SK-N-SH (cell line): ENCODE results near the gene EVA1B. TPM values are rescaled to one million over a fixed set of nuclear protein-coding genes. Genes with fewer than 3 reads are reported as not detected.

Experiments
- CTCF ChIA-PET: fragments of 300-600, 350-600 bp; formaldehyde crosslinking; extraction: SDS; loops from one replicate; lab custom pipeline; 2021; lab: Yijun Ruan, JAX
- POLR2A ChIA-PET: fragments of 350-600 bp; sonication (Branson Sonifier 250); formaldehyde crosslinking; extraction: SDS; loops from one replicate; lab custom pipeline; 2020; ENCODE audit warnings: antibody characterized with exemption, inconsistent platforms; lab: Yijun Ruan, JAX
- DNase-seq: peaks from one replicate; pipeline ENCODE4 v3.0.0; 2012
- H2AFZ ChIP-seq: fragments of 200-600 bp; sonication (generic); 2 replicates; pipeline ENCODE4 v1.8.1; 2016; ENCODE audit warnings: antibody characterized with exemption, mild to moderate bottlenecking, low read depth
- H3F3A ChIP-seq: fragments of 200-600 bp; sonication (generic); replicated peaks from 2 replicates; pipeline ENCODE3; 2016; ENCODE audit warnings: antibody characterized with exemption, mild to moderate bottlenecking; ENCODE audit not compliant: insufficient read depth
- H3K27ac ChIP-seq, 2 experiments: fragments of 200-500 bp in 1 of 2; fragments of 200-600 bp in 1 of 2; sonication (Bioruptor generic) in 1 of 2; sonication (generic), shearing (Covaris generic) in 1 of 2; 2 replicates each; pipeline versions ENCODE4 v1.5.1 to v1.6.1; 2014 to 2016; ENCODE audit warnings: low read depth in 2 of 2, inconsistent platforms in 1 of 2, low read length in 1 of 2, mild to moderate bottlenecking in 1 of 2, mixed read lengths in 1 of 2
- H3K27me3 ChIP-seq: fragments of 200-600 bp; sonication (generic), shearing (Covaris generic); 2 replicates; pipeline ENCODE4 v1.6.1; 2016; ENCODE audit warnings: mixed run types; ENCODE audit not compliant: insufficient read depth
- H3K36me3 ChIP-seq, 2 experiments: fragments of 200-500 bp in 1 of 2; fragments of 200-600 bp in 1 of 2; sonication (Bioruptor generic) in 1 of 2; sonication (generic) in 1 of 2; replicated peaks in 1 of 2; 2 replicates each; pipeline versions ENCODE3 to v1.5.1; 2014 to 2016; ENCODE audit warnings: low read length in 1 of 2, mild to moderate bottlenecking in 1 of 2; ENCODE audit not compliant: insufficient read depth in 2 of 2, control insufficient read depth in 1 of 2
- H3K4me1 ChIP-seq, 2 experiments: fragments of 200-500 bp in 1 of 2; fragments of 200-600 bp in 1 of 2; sonication (Bioruptor generic) in 1 of 2; sonication (generic), shearing (Covaris generic) in 1 of 2; 2 replicates each; pipeline versions ENCODE4 v1.5.1 to v1.6.1; 2014 to 2016; ENCODE audit warnings: low read depth in 1 of 2, low read length in 1 of 2, mixed run types in 1 of 2; ENCODE audit not compliant: insufficient read depth in 2 of 2, control insufficient read depth in 1 of 2
- H3K4me2 ChIP-seq: fragments of 200-600 bp; sonication (generic), shearing (Covaris generic); 2 replicates; pipeline ENCODE4 v1.6.1; 2017; ENCODE audit warnings: mixed run types
- H3K4me3 ChIP-seq, 2 experiments: fragments of 200-500 bp in 1 of 2; fragments of 200-600 bp in 1 of 2; sonication (Bioruptor generic) in 1 of 2; sonication (generic), shearing (Covaris generic) in 1 of 2; 2 replicates each; pipeline versions ENCODE4 v1.5.1 to v1.8.1; 2014 to 2016; ENCODE audit warnings: low read depth in 2 of 2, inconsistent platforms in 1 of 2, low read length in 1 of 2, mild to moderate bottlenecking in 1 of 2, mixed read lengths in 1 of 2, moderate library complexity in 1 of 2
- H3K79me2 ChIP-seq: fragments of 200-600 bp; sonication (generic); 2 replicates; pipeline ENCODE4 v1.8.1; 2017; ENCODE audit warnings: mild to moderate bottlenecking; ENCODE audit not compliant: insufficient read depth
- H3K9ac ChIP-seq: fragments of 200-600 bp; sonication (generic); 2 replicates; pipeline ENCODE4 v1.6.1; 2017; ENCODE audit warnings: mixed run types
- H3K9me2 ChIP-seq: fragments of 200-600 bp; sonication (generic); 2 replicates; pipeline ENCODE4 v1.6.1; 2017; ENCODE audit warnings: mixed run types
- H3K9me3 ChIP-seq: fragments of 200-600 bp; sonication (generic); 2 replicates; pipeline ENCODE4 v1.6.1; 2017; ENCODE audit warnings: mixed run types, mild to moderate bottlenecking, moderate library complexity
- H4K20me1 ChIP-seq: fragments of 200-600 bp; sonication (generic); 2 replicates; pipeline ENCODE4 v1.6.1; 2017; ENCODE audit warnings: mild to moderate bottlenecking, mixed run types; ENCODE audit not compliant: insufficient read depth
- EP300 ChIP-seq, 2 experiments: IDR thresholded peaks; 2 replicates each; pipeline versions ENCODE4 v1.4.0 to v1.6.1; 2012; ENCODE audit warnings: borderline replicate concordance in 1 of 2, low read depth in 1 of 2, low read length in 1 of 2
- GATA2 ChIP-seq: sonication (generic); formaldehyde crosslinking; IDR thresholded peaks from 2 replicates; pipeline ENCODE4 v1.5.0; 2020; ENCODE audit warnings: mild to moderate bottlenecking, missing genetic modification reagents
- RCOR1 ChIP-seq: fragments of 150-350 bp; IDR thresholded peaks from 2 replicates; pipeline ENCODE4 v1.6.1; 2017; ENCODE audit warnings: antibody characterized with exemption, low read length
- RXRA ChIP-seq: IDR thresholded peaks from 2 replicates; pipeline ENCODE4 v1.4.0; 2012; ENCODE audit warnings: low read depth, mild to moderate bottlenecking, borderline replicate concordance
- SMC3 ChIP-seq: IDR thresholded peaks from 2 replicates; pipeline ENCODE4 v1.6.1; 2012; ENCODE audit warnings: low read depth, low read length, improper control_type of control experiment
- TCF12 ChIP-seq: IDR thresholded peaks from 2 replicates; pipeline ENCODE4 v1.4.0; 2012
- WGBS: methylation state at CpG from one replicate; pipeline ENCODE4 v1.1.6; 2017; ENCODE audit warnings: low lambda C conversion rate; 5-methylcytosine and 5-hydroxymethylcytosine counted together
- polyA plus RNA-seq, 3 experiments: library from polyadenylated mRNA; depleted of rRNA; stranded (reverse); fragments of >200 nt; gene quantifications; 2 replicates each; pipeline ENCODE4 v1.2.3, GENCODE V29; 2012
- TF ChIP-seq, protein P1 (sequence below): IDR thresholded peaks from 2 replicates; pipeline ENCODE4 v1.4.0; 2012; ENCODE audit warnings: low read depth, borderline replicate concordance
- TF ChIP-seq, protein P2 (sequence below): fragments of 200-600 bp; sonication (generic); IDR thresholded peaks from 2 replicates; pipeline ENCODE4 v1.6.1; 2017; ENCODE audit warnings: antibody characterized with exemption, mild to moderate bottlenecking, moderate library complexity
- TF ChIP-seq, protein P3 (sequence below): fragments of 150-350 bp; IDR thresholded peaks from 2 replicates; pipeline ENCODE4 v1.6.1; 2017; ENCODE audit warnings: antibody characterized with exemption, low read length, low read depth, borderline replicate concordance
- TF ChIP-seq, protein P4 (sequence below): IDR thresholded peaks from 2 replicates; pipeline ENCODE4 v1.4.0; 2012; ENCODE audit warnings: low read depth

EVA1B gene
- polyA plus RNA-seq, 1 of the 3 experiments (the other 2 are of a cell fraction): 38.9 TPM

- TF ChIP-seq SMC3: no peak
- TF ChIP-seq, protein P1, sequence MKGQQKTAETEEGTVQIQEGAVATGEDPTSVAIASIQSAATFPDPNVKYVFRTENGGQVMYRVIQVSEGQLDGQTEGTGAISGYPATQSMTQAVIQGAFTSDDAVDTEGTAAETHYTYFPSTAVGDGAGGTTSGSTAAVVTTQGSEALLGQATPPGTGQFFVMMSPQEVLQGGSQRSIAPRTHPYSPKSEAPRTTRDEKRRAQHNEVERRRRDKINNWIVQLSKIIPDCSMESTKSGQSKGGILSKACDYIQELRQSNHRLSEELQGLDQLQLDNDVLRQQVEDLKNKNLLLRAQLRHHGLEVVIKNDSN: no peak
- TF ChIP-seq EP300 (IDR thresholded peaks at IDR 0.05; ENCODE audit: borderline replicate concordance in 1 of 2, low read depth in 1 of 2, low read length in 1 of 2): no peak
- no peak for TF ChIP-seq GATA2 (CRISPR knock-in tag)
- TF ChIP-seq, protein P2, sequence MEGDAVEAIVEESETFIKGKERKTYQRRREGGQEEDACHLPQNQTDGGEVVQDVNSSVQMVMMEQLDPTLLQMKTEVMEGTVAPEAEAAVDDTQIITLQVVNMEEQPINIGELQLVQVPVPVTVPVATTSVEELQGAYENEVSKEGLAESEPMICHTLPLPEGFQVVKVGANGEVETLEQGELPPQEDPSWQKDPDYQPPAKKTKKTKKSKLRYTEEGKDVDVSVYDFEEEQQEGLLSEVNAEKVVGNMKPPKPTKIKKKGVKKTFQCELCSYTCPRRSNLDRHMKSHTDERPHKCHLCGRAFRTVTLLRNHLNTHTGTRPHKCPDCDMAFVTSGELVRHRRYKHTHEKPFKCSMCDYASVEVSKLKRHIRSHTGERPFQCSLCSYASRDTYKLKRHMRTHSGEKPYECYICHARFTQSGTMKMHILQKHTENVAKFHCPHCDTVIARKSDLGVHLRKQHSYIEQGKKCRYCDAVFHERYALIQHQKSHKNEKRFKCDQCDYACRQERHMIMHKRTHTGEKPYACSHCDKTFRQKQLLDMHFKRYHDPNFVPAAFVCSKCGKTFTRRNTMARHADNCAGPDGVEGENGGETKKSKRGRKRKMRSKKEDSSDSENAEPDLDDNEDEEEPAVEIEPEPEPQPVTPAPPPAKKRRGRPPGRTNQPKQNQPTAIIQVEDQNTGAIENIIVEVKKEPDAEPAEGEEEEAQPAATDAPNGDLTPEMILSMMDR: no peak
- TF ChIP-seq, protein P3, sequence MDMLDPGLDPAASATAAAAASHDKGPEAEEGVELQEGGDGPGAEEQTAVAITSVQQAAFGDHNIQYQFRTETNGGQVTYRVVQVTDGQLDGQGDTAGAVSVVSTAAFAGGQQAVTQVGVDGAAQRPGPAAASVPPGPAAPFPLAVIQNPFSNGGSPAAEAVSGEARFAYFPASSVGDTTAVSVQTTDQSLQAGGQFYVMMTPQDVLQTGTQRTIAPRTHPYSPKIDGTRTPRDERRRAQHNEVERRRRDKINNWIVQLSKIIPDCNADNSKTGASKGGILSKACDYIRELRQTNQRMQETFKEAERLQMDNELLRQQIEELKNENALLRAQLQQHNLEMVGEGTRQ: no peak
- TF ChIP-seq, protein P4, sequence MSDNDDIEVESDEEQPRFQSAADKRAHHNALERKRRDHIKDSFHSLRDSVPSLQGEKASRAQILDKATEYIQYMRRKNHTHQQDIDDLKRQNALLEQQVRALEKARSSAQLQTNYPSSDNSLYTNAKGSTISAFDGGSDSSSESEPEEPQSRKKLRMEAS: no peak
- no peak overlapping the region for H3K4me3 ChIP-seq
- CTCF ChIA-PET: interaction anchor here (1.0 to 5.7 kb wide), 2 partner anchors 9 to 15 kb away, joined by 3 to 29 read pairs; no protein-coding TSS in a partner anchor
- DNase-seq: no peak
- H3K79me2 ChIP-seq: peaks cover 7% of the 10 kb centered on the region; the same call in 1 of the 2 replicates
- no peaks in the 10 kb centered on the region for H3F3A ChIP-seq
- H3K9me3 ChIP-seq: no peaks in the 10 kb centered on the region
- H2AFZ ChIP-seq: no peak overlapping the region
- H3K4me1 ChIP-seq: peaks cover 9 to 12% of the 10 kb centered on the region in 2 experiments; a peak in 1 of 4 replicates
- no peaks in the 10 kb centered on the region for H4K20me1 ChIP-seq
- no peaks in the 10 kb centered on the region for H3K9me2 ChIP-seq
- no peak overlapping the region for H3K9ac ChIP-seq
- H3K36me3 ChIP-seq: no peaks in the 10 kb centered on the region
- no peaks in the 10 kb centered on the region for H3K27me3 ChIP-seq
- no peak overlapping the region for H3K4me2 ChIP-seq
- POLR2A ChIA-PET: no interaction called here
- 89% methylated on average over 7 of the region's 9 CpGs for WGBS
- H3K27ac ChIP-seq: no peak overlapping the region
Measured at GRCh38 chr1:36327421-36328087, 4.1 kb upstream of the EVA1B start.

DNA sequence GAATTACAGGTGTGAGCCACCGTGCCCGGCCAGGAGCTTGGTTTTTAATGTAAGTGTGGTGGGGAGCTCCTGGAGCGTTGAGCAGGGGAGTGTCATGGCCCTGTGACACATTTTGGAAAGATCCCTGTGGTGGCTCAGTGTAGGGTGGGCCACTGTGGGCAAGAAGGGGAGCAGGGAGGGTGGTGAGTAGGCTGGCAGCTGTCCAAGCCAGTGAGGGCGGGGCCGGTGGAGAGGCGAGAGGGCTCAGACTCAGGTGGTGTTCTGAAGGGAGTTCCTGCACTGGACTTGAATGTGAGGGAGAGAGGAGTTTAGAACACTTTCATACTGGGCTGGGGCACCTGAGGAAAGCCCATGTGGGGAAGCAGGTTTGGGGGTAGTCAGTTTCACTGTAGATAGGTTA, 3.1 kb upstream of the EVA1B start:
- H3K4me2 ChIP-seq: no peak overlapping the region
- TF ChIP-seq RXRA (no peak), RCOR1 (no peak), TCF12 (no peak)
- no peaks in the 10 kb centered on the region for H3K9me2 ChIP-seq
- POLR2A ChIA-PET: no interaction called here
- CTCF ChIA-PET: interaction anchor here (1.0 to 5.7 kb wide), 3 partner anchors 8 to 43 kb away, joined by 3 to 29 read pairs (median 3); no protein-coding TSS in a partner anchor
- no peaks in the 10 kb centered on the region for H3K36me3 ChIP-seq
- H3K9ac ChIP-seq: no peak overlapping the region
- 96% methylated on average over 4 of the region's 6 CpGs for WGBS
- DNase-seq: no peak
- peaks cover 18% of the 10 kb centered on the region; the same call in 1 of the 2 replicates for H3K79me2 ChIP-seq
- 0 out of 2 replicates have a peak, but pooled peaks cover under 1% of the 10 kb centered on the region for H4K20me1 ChIP-seq
- no peak overlapping the region for H2AFZ ChIP-seq
- no peaks in the 10 kb centered on the region for H3F3A ChIP-seq
- peaks cover 9 to 18% of the 10 kb centered on the region in 2 experiments; a peak in 1 of 4 replicates for H3K4me1 ChIP-seq
- H3K27me3 ChIP-seq: no peaks in the 10 kb centered on the region
- no peak overlapping the region for H3K4me3 ChIP-seq
- H3K27ac ChIP-seq: no peak overlapping the region
- no peaks in the 10 kb centered on the region for H3K9me3 ChIP-seq
